ENCODE measurements around the gene ZNF385B.

DNA sequence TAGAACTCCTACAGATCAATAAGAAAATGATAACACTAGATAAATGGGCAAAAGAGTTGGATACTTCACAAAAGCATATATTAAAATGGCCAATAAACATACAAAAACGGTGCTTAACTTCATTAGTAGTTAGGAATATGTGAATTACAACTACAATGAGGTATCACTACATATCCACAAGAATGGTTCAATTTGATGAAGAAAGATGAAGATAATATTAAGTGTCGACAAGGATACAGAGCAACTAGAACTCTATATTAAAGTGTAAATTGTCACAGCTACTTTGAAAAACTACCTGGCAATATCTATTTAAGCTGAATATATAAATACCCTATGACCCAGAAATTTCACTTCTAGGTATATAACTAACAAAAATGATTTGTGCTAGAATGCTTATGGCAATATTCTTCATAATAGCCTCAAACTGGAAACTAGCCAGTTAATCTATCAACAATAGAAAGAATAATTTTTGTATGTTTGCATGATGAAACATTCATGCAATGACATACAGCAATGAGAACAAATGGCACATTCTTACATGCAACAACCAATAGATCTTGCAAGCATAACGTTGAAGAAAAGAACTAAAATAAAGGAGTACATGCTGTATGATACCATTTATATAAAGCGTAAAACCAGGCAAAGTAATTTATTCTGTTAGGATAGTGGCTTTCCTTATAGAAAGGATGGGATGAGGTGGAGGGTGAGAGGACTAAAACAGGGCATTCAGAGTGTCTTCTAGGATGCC is 306.6 kb downstream of the ZNF385B start:
- TF ChIP-seq, protein P1, sequence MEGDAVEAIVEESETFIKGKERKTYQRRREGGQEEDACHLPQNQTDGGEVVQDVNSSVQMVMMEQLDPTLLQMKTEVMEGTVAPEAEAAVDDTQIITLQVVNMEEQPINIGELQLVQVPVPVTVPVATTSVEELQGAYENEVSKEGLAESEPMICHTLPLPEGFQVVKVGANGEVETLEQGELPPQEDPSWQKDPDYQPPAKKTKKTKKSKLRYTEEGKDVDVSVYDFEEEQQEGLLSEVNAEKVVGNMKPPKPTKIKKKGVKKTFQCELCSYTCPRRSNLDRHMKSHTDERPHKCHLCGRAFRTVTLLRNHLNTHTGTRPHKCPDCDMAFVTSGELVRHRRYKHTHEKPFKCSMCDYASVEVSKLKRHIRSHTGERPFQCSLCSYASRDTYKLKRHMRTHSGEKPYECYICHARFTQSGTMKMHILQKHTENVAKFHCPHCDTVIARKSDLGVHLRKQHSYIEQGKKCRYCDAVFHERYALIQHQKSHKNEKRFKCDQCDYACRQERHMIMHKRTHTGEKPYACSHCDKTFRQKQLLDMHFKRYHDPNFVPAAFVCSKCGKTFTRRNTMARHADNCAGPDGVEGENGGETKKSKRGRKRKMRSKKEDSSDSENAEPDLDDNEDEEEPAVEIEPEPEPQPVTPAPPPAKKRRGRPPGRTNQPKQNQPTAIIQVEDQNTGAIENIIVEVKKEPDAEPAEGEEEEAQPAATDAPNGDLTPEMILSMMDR (IDR thresholded peaks at IDR 0.05): no peak
- TF ChIP-seq POLR2AphosphoS5 (IDR thresholded peaks at IDR 0.05; ENCODE audit: low read depth, low read length): no peak

All from Panc1 (cell line).